DMS153 (cell line): ENCODE results near the gene PTPRC.

ENCODE experiments used
- DNase-seq: peaks from one replicate; lab custom pipeline; 2025; lab: John Stamatoyannopoulos, UW

Gene PTPRC

GRCh38 chr1:198620951-198621824 lies 17.7 kb upstream of the PTPRC start:
- DNase-seq = no peak

GRCh38 chr1:198622001-198622400 lies 16.8 kb upstream of the PTPRC start:
- DNase-seq = no peak

- DNase-seq = no peak
Measured at GRCh38 chr1:198623752-198624647, 14.8 kb upstream of the PTPRC start.

GRCh38 chr1:198624648-198624980 lies 14.2 kb upstream of the PTPRC start:
- DNase-seq = no peak

- no peak for DNase-seq
Measured at GRCh38 chr1:198627436-198628066, 11.3 kb upstream of the PTPRC start.

- no peak for DNase-seq
Measured at GRCh38 chr1:198628067-198628455, 10.8 kb upstream of the PTPRC start.

- DNase-seq = no peak
Measured at GRCh38 chr1:198629610-198630009, 9.2 kb upstream of the PTPRC start.

GRCh38 chr1:198630863-198631262 lies 8.0 kb upstream of the PTPRC start:
- no peak for DNase-seq

GRCh38 chr1:198631292-198631691 lies 7.5 kb upstream of the PTPRC start:
- no peak for DNase-seq

GRCh38 chr1:198632007-198632406 lies 6.8 kb upstream of the PTPRC start:
- DNase-seq = no peak

- DNase-seq = no peak
Measured at GRCh38 chr1:198633675-198634121, 5.1 kb upstream of the PTPRC start.

GRCh38 chr1:198635964-198636363 lies 2.9 kb upstream of the PTPRC start:
- no peak for DNase-seq

- DNase-seq = no peak
Measured at GRCh38 chr1:198636391-198636790, 2.4 kb upstream of the PTPRC start.

- DNase-seq = no peak
Measured at GRCh38 chr1:198637157-198637556, 1.7 kb upstream of the PTPRC start.

- DNase-seq = no peak
Measured at GRCh38 chr1:198637916-198638437, 863 bp upstream of the PTPRC start.

- no peak for DNase-seq
Measured at GRCh38 chr1:198638441-198638840, 399 bp upstream of the PTPRC start.

GRCh38 chr1:198639671-198640143 lies 867 bp downstream of the PTPRC start:
- DNase-seq = no peak

GRCh38 chr1:198640174-198640573 lies 1.3 kb downstream of the PTPRC start:
- no peak for DNase-seq

GRCh38 chr1:198641501-198641900 lies 2.7 kb downstream of the PTPRC start:
- DNase-seq = no peak

- no peak for DNase-seq
Measured at GRCh38 chr1:198641966-198642668, 3.3 kb downstream of the PTPRC start.

GRCh38 chr1:198642983-198643382 lies 4.1 kb downstream of the PTPRC start:
- DNase-seq = no peak

- DNase-seq = no peak
Measured at GRCh38 chr1:198643808-198644207, 5.0 kb downstream of the PTPRC start.
